Panc1 (cell line): Measurements from ENCODE around the gene RIC1. TPM values are rescaled to one million over a fixed set of nuclear protein-coding genes. Genes with fewer than 3 reads are reported as not detected.

ENCODE experiments used
- ATAC-seq: fragments of 200-7000 bp; cut with Tn5 transposase; 2 replicates; pipeline ENCODE4 v1.9.1; 2020; ENCODE audit warnings: mild to moderate bottlenecking, moderate library complexity
- BruUV-seq: library from RNA; stranded (reverse); fragments of 400-500 nt; replicated peaks from 2 replicates; lab custom pipeline; 2021; lab: Mats Ljungman, UMichigan
- CTCF ChIA-PET: fragments of 300-600 bp; sonication (Branson Sonifier 250); formaldehyde crosslinking; loops from one replicate; lab custom pipeline; 2022; ENCODE audit warnings: antibody characterized with exemption; lab: Charles Lee
- POLR2A ChIA-PET: fragments of 300-600 bp; sonication (Branson Sonifier 250); formaldehyde crosslinking; loops from one replicate; lab custom pipeline; 2022; ENCODE audit warnings: antibody characterized with exemption; lab: Charles Lee
- DNase-seq: peaks from one replicate; pipeline ENCODE4 v3.0.0-alpha.2; 2010; ENCODE audit warnings: low read depth, low spot score
- H3K27ac ChIP-seq: 2 replicates; pipeline ENCODE4 v1.5.1; 2011; ENCODE audit warnings: mild to moderate bottlenecking, low read length, inconsistent platforms
- H3K27me3 ChIP-seq: fragments of 200-500 bp; sonication (Bioruptor generic); 2 replicates; pipeline ENCODE4 v1.6.0; 2014; ENCODE audit warnings: low read length, inconsistent platforms; ENCODE audit not compliant: control insufficient read depth, insufficient read depth
- H3K36me3 ChIP-seq: fragments of 200-500 bp; sonication (Bioruptor generic); 2 replicates; pipeline ENCODE4 v1.5.1; 2014; ENCODE audit warnings: inconsistent platforms, mild to moderate bottlenecking, low read length, moderate library complexity; ENCODE audit not compliant: control insufficient read depth, insufficient read depth
- H3K4me1 ChIP-seq: 2 replicates; pipeline ENCODE4 v1.5.1; 2011; ENCODE audit warnings: inconsistent platforms, mild to moderate bottlenecking, low read length, moderate library complexity; ENCODE audit not compliant: control insufficient read depth, insufficient read depth
- H3K4me3 ChIP-seq, 2 experiments: 2 replicates each; pipeline ENCODE4 v1.5.1; 2011 to 2012; ENCODE audit warnings: low read depth in 2 of 2, low read length in 2 of 2, mild to moderate bottlenecking in 2 of 2, inconsistent platforms in 1 of 2, moderate library complexity in 1 of 2
- H3K9me3 ChIP-seq: fragments of 200-500 bp; sonication (Bioruptor generic); 2 replicates; pipeline ENCODE4 v1.5.1; 2014; ENCODE audit warnings: low read depth, mild to moderate bottlenecking, inconsistent platforms, low read length, moderate library complexity; ENCODE audit not compliant: control insufficient read depth, insufficient read depth
- POLR2AphosphoS5 ChIP-seq: IDR thresholded peaks from 2 replicates; pipeline ENCODE4 v1.6.1; 2012; ENCODE audit warnings: mild to moderate bottlenecking, low read depth, low read length, moderate library complexity
- SIN3A ChIP-seq: IDR thresholded peaks from 2 replicates; pipeline ENCODE4 v1.6.1; 2012; ENCODE audit warnings: low read depth, mild to moderate bottlenecking, low read length, moderate library complexity, borderline replicate concordance; ENCODE audit not compliant: insufficient read depth
- TCF7L2 ChIP-seq: IDR thresholded peaks from 2 replicates; pipeline ENCODE4 v1.6.1; 2011; ENCODE audit warnings: mild to moderate bottlenecking, low read depth, low read length, inconsistent platforms
- in situ Hi-C: cut with HindIII; loops from 2 replicates; pipeline ENCODE4 v1.10.0; 2016; ENCODE audit warnings: low sequenced_read_pairs, low pct_unique_long_range_greater_than_20kb
- intact Hi-C: fragments of 100-400 bp; cut with micrococcal nuclease; formaldehyde crosslinking; loops from one replicate; pipeline ENCODE4 v1.10.0; 2022; ENCODE audit not compliant: unreplicated experiment
- total RNA-seq: library from RNA; stranded (reverse); gene quantifications from one replicate; pipeline ENCODE4 v1.2.1, GENCODE V29; 2021; ENCODE audit not compliant: unreplicated experiment
- TF ChIP-seq, protein P1 (sequence below), 2 experiments: IDR thresholded peaks; 2 replicates each; pipeline ENCODE4 v1.6.1; 2011 to 2012; ENCODE audit warnings: low read depth in 2 of 2, control low read depth in 1 of 2, low read length in 1 of 2, mild to moderate bottlenecking in 1 of 2, moderate library complexity in 1 of 2; ENCODE audit not compliant: insufficient read depth in 1 of 2
- TF ChIP-seq, protein P2 (sequence below): fragments of 450-650 bp; IDR thresholded peaks from 2 replicates; pipeline ENCODE4 v1.5.1; 2017; ENCODE audit warnings: mild to moderate bottlenecking

The RIC1 gene
- total RNA-seq, 1 experiment from 2014 or later = 7.0 TPM

DNA sequence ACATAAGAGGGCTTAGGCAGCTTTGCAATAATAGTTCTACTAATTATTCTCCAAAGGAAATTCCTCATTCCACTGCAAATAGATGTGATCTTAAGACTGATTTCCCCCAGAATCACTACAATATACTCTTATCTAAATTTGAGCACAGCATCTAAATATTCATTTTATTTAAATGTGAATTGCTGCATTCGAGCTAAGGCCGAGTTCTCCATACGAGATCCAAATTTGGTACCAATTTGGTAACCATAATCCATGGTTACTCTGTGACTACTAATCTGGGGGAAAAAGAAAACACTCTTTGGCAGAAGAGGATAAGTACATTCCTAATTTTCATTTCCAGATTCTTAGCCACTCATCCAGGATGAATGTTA is 19.7 kb upstream of the RIC1 start:
- in situ Hi-C loops = no loop called here
- Histone ChIP-seq H3K4me1 (no peaks in the 10 kb centered on the region), H3K27ac (no peak overlapping the region), H3K36me3 (no peaks in the 10 kb centered on the region), H3K27me3 (no peaks in the 10 kb centered on the region), H3K4me3 (peak overlapping the region; percentile 14 to 28; a peak in 2 of 4 replicates), H3K9me3 (no peaks in the 10 kb centered on the region)
- no TSS peak for BruUV-seq
- DNase-seq = no peak
- intact Hi-C loops = no loop called here
- no peak for TF ChIP-seq TCF7L2
- no peak for TF ChIP-seq SIN3A
- TF ChIP-seq, protein P1, sequence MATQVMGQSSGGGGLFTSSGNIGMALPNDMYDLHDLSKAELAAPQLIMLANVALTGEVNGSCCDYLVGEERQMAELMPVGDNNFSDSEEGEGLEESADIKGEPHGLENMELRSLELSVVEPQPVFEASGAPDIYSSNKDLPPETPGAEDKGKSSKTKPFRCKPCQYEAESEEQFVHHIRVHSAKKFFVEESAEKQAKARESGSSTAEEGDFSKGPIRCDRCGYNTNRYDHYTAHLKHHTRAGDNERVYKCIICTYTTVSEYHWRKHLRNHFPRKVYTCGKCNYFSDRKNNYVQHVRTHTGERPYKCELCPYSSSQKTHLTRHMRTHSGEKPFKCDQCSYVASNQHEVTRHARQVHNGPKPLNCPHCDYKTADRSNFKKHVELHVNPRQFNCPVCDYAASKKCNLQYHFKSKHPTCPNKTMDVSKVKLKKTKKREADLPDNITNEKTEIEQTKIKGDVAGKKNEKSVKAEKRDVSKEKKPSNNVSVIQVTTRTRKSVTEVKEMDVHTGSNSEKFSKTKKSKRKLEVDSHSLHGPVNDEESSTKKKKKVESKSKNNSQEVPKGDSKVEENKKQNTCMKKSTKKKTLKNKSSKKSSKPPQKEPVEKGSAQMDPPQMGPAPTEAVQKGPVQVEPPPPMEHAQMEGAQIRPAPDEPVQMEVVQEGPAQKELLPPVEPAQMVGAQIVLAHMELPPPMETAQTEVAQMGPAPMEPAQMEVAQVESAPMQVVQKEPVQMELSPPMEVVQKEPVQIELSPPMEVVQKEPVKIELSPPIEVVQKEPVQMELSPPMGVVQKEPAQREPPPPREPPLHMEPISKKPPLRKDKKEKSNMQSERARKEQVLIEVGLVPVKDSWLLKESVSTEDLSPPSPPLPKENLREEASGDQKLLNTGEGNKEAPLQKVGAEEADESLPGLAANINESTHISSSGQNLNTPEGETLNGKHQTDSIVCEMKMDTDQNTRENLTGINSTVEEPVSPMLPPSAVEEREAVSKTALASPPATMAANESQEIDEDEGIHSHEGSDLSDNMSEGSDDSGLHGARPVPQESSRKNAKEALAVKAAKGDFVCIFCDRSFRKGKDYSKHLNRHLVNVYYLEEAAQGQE (IDR thresholded peaks at IDR 0.05; ENCODE audit: insufficient read depth in 1 of 2, low read depth in 2 of 2, low read length in 1 of 2) = no peak
- no peak for TF ChIP-seq POLR2AphosphoS5
- TF ChIP-seq, protein P2, sequence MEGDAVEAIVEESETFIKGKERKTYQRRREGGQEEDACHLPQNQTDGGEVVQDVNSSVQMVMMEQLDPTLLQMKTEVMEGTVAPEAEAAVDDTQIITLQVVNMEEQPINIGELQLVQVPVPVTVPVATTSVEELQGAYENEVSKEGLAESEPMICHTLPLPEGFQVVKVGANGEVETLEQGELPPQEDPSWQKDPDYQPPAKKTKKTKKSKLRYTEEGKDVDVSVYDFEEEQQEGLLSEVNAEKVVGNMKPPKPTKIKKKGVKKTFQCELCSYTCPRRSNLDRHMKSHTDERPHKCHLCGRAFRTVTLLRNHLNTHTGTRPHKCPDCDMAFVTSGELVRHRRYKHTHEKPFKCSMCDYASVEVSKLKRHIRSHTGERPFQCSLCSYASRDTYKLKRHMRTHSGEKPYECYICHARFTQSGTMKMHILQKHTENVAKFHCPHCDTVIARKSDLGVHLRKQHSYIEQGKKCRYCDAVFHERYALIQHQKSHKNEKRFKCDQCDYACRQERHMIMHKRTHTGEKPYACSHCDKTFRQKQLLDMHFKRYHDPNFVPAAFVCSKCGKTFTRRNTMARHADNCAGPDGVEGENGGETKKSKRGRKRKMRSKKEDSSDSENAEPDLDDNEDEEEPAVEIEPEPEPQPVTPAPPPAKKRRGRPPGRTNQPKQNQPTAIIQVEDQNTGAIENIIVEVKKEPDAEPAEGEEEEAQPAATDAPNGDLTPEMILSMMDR = no peak
- POLR2A ChIA-PET = no interaction called here
- CTCF ChIA-PET = no interaction called here
- no peak for ATAC-seq

DNA sequence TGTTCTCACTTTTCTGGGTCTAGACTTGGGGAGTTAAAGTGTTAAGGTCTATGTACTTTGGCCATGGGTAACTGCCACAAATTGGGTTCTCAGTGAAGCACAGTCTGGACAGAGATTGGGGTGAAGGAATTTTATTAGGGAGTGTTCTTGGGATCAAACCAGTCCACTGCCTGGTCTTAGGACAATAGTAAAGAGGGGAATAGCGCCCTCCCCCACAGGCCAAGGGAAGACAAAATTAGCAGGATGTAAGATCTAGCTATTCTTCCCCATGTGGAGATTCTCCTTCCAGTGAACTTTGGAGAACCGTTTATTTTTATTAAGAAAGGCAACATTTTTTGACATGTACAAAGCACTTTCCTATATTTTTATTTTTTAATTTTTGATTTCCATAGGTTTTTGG is 18.4 kb upstream of the RIC1 start:
- no peak for DNase-seq
- no peak for ATAC-seq
- Histone ChIP-seq H3K4me3 (no peak overlapping the region), H3K27me3 (no peaks in the 10 kb centered on the region), H3K4me1 (no peaks in the 10 kb centered on the region), H3K27ac (no peak overlapping the region), H3K36me3 (no peaks in the 10 kb centered on the region), H3K9me3 (no peaks in the 10 kb centered on the region)
- BruUV-seq = no TSS peak
- ChIA-PET CTCF (no interaction called here), POLR2A (no interaction called here)
- no peak for TF ChIP-seq TCF7L2
- intact Hi-C loops = no loop called here
- in situ Hi-C loops = no loop called here

DNA sequence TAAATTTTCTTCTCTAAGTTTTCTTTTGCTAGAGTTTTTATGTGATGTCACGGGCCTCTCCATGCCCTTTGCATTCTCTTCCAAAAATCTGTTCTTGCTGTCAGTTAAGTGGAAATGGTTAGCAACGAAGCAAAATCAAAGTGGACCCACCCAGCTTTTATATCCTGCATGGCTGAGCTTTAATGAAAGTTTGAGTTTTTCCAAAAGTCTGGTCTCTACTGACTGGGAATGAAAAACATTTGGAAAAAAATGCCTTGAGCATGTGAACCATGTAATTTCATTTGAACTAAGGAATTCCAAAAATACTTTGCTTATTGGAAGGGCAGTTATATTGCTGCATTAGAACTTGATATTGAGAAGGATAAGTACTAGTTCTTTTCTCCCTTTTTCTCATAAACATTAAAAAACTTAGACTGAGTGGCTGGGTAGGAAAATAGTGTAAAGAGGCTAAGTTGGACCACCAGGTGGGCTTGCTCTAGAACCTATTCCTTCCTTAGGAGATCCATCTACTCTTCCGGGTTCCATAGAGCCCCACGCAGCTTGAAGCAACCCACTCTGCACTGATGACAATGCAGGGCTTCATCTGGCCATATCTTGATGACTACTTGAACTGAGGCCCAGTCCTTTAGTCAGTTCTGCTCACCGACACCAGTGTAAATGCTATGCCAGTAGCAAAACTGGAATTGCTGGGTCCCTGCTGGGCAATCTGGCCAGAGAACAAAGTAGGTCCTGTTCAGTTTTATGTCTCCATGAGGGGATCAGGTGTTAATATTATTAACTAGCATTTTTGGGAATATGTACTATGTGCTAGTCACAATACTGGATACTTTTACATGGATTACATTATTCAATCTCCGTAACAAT is 17.4 kb upstream of the RIC1 start:
- DNase-seq = no peak
- TF ChIP-seq, protein P2 = no peak
- TF ChIP-seq SIN3A (no peak), TCF7L2 (no peak), POLR2AphosphoS5 (no peak)
- TF ChIP-seq, protein P1 (IDR thresholded peaks at IDR 0.05; ENCODE audit: insufficient read depth in 1 of 2, low read depth in 2 of 2, low read length in 1 of 2) = no peak
- Histone ChIP-seq H3K9me3 (no peaks in the 10 kb centered on the region), H3K36me3 (no peaks in the 10 kb centered on the region), H3K27me3 (no peaks in the 10 kb centered on the region), H3K4me3 (no peak overlapping the region), H3K4me1 (no peaks in the 10 kb centered on the region), H3K27ac (no peak overlapping the region)
- no peak for ATAC-seq
- in situ Hi-C loops (no loop called here), intact Hi-C loops (no loop called here)
- ChIA-PET POLR2A (no interaction called here), CTCF (no interaction called here)
- BruUV-seq = no TSS peak
